CD14-positive monocyte (primary cell): ENCODE measurements around the gene CCDC170. TPM values are rescaled to one million over a fixed set of nuclear protein-coding genes. Genes with fewer than 3 reads are reported as not detected.

ENCODE experiments used
- DNase-seq, 3 donors: peaks; one replicate each; pipeline ENCODE4 v3.0.0-alpha.2; 2011 to 2022
- H2AFZ ChIP-seq: 2 replicates; pipeline ENCODE4 v1.6.0; 2012; ENCODE audit warnings: mild to moderate bottlenecking, low read depth, low read length, inconsistent platforms; ENCODE audit not compliant: insufficient read depth, poor library complexity, severe bottlenecking
- H3K27ac ChIP-seq, 2 donors: 1 replicate in 1 of 2; 2 replicates in 1 of 2; pipeline ENCODE4 v1.5.1; 2012 to 2013; ENCODE audit warnings: low read length in 2 of 2, control low read depth in 1 of 2, inconsistent platforms in 1 of 2, low read depth in 1 of 2, mild to moderate bottlenecking in 1 of 2
- H3K27me3 ChIP-seq, 2 donors: one replicate each; pipeline versions ENCODE4 v1.6.0 to v1.6.1; 2011 to 2013; ENCODE audit warnings: low read length in 2 of 2; ENCODE audit not compliant: control insufficient read depth in 2 of 2, insufficient read depth in 2 of 2
- H3K36me3 ChIP-seq, 2 donors: replicated peaks in 1 of 2; 1 replicate in 1 of 2; 2 replicates in 1 of 2; pipeline versions ENCODE4 v1.5.1 to v1.6.1; 2012 to 2013; ENCODE audit warnings: low read length in 2 of 2, control low read depth in 1 of 2, inconsistent platforms in 1 of 2, mild to moderate bottlenecking in 1 of 2; ENCODE audit not compliant: insufficient read depth in 2 of 2, control insufficient read depth in 1 of 2
- H3K4me1 ChIP-seq, 2 donors: 1 replicate in 1 of 2; 2 replicates in 1 of 2; pipeline versions ENCODE4 v1.5.1 to v1.6.1; 2012 to 2013; ENCODE audit warnings: low read length in 2 of 2, control low read depth in 1 of 2, inconsistent platforms in 1 of 2, mild to moderate bottlenecking in 1 of 2, moderate library complexity in 1 of 2; ENCODE audit not compliant: insufficient read depth in 2 of 2, control insufficient read depth in 1 of 2
- H3K4me2 ChIP-seq: replicated peaks from 2 replicates; pipeline ENCODE3; 2012; ENCODE audit warnings: low read length, moderate library complexity, mild to moderate bottlenecking; ENCODE audit not compliant: poor library complexity, severe bottlenecking; ENCODE audit errors: extremely low read depth
- H3K4me3 ChIP-seq, 3 experiments: fragments of 200-600 bp in 1 of 3; sonication (generic) in 1 of 3; replicated peaks in 1 of 3; 1 replicate in 2 of 3; 2 replicates in 1 of 3; pipeline ENCODE4 v1.5.1; 2011 to 2013; ENCODE audit warnings: low read length in 3 of 3, mild to moderate bottlenecking in 3 of 3, control low read depth in 2 of 3, low read depth in 2 of 3, inconsistent platforms in 1 of 3, moderate library complexity in 1 of 3
- H3K79me2 ChIP-seq: 2 replicates; pipeline ENCODE4 v1.6.0; 2012; ENCODE audit warnings: mild to moderate bottlenecking, control low read depth, inconsistent platforms, low read length, moderate library complexity; ENCODE audit not compliant: insufficient read depth
- H3K9ac ChIP-seq: 2 replicates; pipeline ENCODE4 v1.6.0; 2017; ENCODE audit warnings: low read length, mild to moderate bottlenecking; ENCODE audit not compliant: insufficient read depth, poor library complexity, severe bottlenecking
- H3K9me3 ChIP-seq, 2 donors: replicated peaks in 1 of 2; 1 replicate in 1 of 2; 2 replicates in 1 of 2; pipeline versions ENCODE4 v1.5.1 to v1.6.1; 2012 to 2013; ENCODE audit warnings: low read length in 2 of 2, control low read depth in 1 of 2; ENCODE audit not compliant: control insufficient read depth in 1 of 2, insufficient read depth in 1 of 2
- H4K20me1 ChIP-seq: 2 replicates; pipeline ENCODE4 v1.6.0; 2012; ENCODE audit warnings: mild to moderate bottlenecking, low read length, control low read depth, moderate library complexity; ENCODE audit not compliant: insufficient read depth
- H3K27ac Mint-ChIP-seq, 7 donors: one replicate each; pipeline ENCODE4 v1.8.0; 2020; ENCODE audit warnings: mild to moderate bottlenecking in 7 of 7, mixed read lengths in 7 of 7, moderate library complexity in 6 of 7, inconsistent platforms in 2 of 7
- H3K27me3 Mint-ChIP-seq, 3 donors: one replicate each; pipeline ENCODE4 v1.8.0; 2021 to 2022; ENCODE audit warnings: low read depth in 3 of 3, mild to moderate bottlenecking in 3 of 3, mixed read lengths in 3 of 3, moderate library complexity in 3 of 3, inconsistent platforms in 1 of 3
- H3K36me3 Mint-ChIP-seq, 2 donors: one replicate each; pipeline ENCODE4 v1.8.0; 2020; ENCODE audit warnings: mixed read lengths in 2 of 2, inconsistent platforms in 1 of 2, mild to moderate bottlenecking in 1 of 2
- H3K4me1 Mint-ChIP-seq: one replicate; pipeline ENCODE4 v1.8.0; 2020; ENCODE audit warnings: mild to moderate bottlenecking, mixed read lengths
- H3K4me3 Mint-ChIP-seq, 2 donors: one replicate each; pipeline ENCODE4 v1.8.0; 2020; ENCODE audit warnings: mild to moderate bottlenecking in 2 of 2, mixed read lengths in 2 of 2, moderate library complexity in 1 of 2
- H3K9me3 Mint-ChIP-seq, 7 donors: one replicate each; pipeline ENCODE4 v1.8.0; 2020 to 2022; ENCODE audit warnings: mixed read lengths in 7 of 7, mild to moderate bottlenecking in 6 of 7, moderate library complexity in 6 of 7, inconsistent platforms in 2 of 7
- CTCF ChIP-seq: fragments of 200-600 bp; IDR thresholded peaks from one replicate; pipeline ENCODE4 v1.8.0; 2022; ENCODE audit warnings: antibody characterized with exemption, mild to moderate bottlenecking
- WGBS: methylation state at CpG from one replicate; pipeline ENCODE4 v1.1.5; 2013; ENCODE audit warnings: missing lambda C conversion rate; ENCODE audit not compliant: insufficient coverage; 5-methylcytosine and 5-hydroxymethylcytosine counted together
- intact Hi-C, 2 donors: fragments of 100-400 bp; cut with micrococcal nuclease; formaldehyde crosslinking; loops; one replicate each; pipeline versions ENCODE4 v1.15.0 to v1.15.1; 2023
- polyA plus RNA-seq, 3 donors: library from polyadenylated mRNA; depleted of rRNA in 1 of 3; unstranded in 2 of 3; stranded (reverse) in 1 of 3; fragments of 300-500 nt in 2 of 3; fragments of >200 nt in 1 of 3; fragmentation: Illumina TruSeq in 2 of 3; gene quantifications; 1 replicate in 2 of 3; 2 replicates in 1 of 3; pipeline ENCODE4 v1.2.3, GENCODE V29; 2012 to 2021

The CCDC170 gene
- polyA plus RNA-seq, 3 donors = 4.2 to 7.0 (median 6.3) TPM

- peaks cover 37% of the 10 kb centered on the region for H3K4me1 Mint-ChIP-seq
- no peak for TF ChIP-seq CTCF
- no peaks in the 10 kb centered on the region for H3K27me3 Mint-ChIP-seq
- Histone ChIP-seq H4K20me1 (no peaks in the 10 kb centered on the region), H3K27me3 (no peaks in the 10 kb centered on the region), H3K4me3 (no peak overlapping the region), H3K9ac (no peak overlapping the region), H3K79me2 (no peaks in the 10 kb centered on the region), H3K4me1 (peaks cover 24 to 39% of the 10 kb centered on the region in 2 donors), H3K4me2 (no peak overlapping the region), H3K27ac (no peak overlapping the region), H3K36me3 (no peaks in the 10 kb centered on the region), H3K9me3 (no peaks in the 10 kb centered on the region), H2AFZ (no peak overlapping the region)
- no peaks in the 10 kb centered on the region for H3K36me3 Mint-ChIP-seq
- H3K9me3 Mint-ChIP-seq = peaks cover 0 to 5% (median 0%) of the 10 kb centered on the region in 7 donors
- intact Hi-C loops = loop anchor here in 1 of 2 donors (2.0 kb wide), 1 partner anchor 17 kb away; the partner anchor contains the start of gene CCDC170
- DNase-seq = no peak
- H3K27ac Mint-ChIP-seq = no peak overlapping the region
- H3K4me3 Mint-ChIP-seq = no peak overlapping the region
- WGBS = 96% methylated on average over 10 of the region's 12 CpGs
Measured at GRCh38 chr6:151477726-151478125, 16.1 kb upstream of the CCDC170 start.

- Mint-ChIP-seq H3K9me3 (peaks cover 0 to 5% (median 0%) of the 10 kb centered on the region in 7 donors), H3K27me3 (no peaks in the 10 kb centered on the region), H3K4me1 (peaks cover 43% of the 10 kb centered on the region), H3K27ac (no peak overlapping the region), H3K4me3 (no peak overlapping the region), H3K36me3 (no peaks in the 10 kb centered on the region)
- no peak for DNase-seq
- Histone ChIP-seq H3K27ac (no peak overlapping the region), H3K9me3 (no peaks in the 10 kb centered on the region), H3K36me3 (no peaks in the 10 kb centered on the region), H3K4me2 (no peak overlapping the region), H4K20me1 (no peaks in the 10 kb centered on the region), H3K4me1 (peaks cover 33 to 49% of the 10 kb centered on the region in 2 donors), H2AFZ (no peak overlapping the region), H3K9ac (no peak overlapping the region), H3K79me2 (no peaks in the 10 kb centered on the region), H3K4me3 (no peak overlapping the region), H3K27me3 (no peaks in the 10 kb centered on the region)
- WGBS = no CpG with 5 or more reads among the region's 6 CpGs
- intact Hi-C loops = no loop called here
- no peak for TF ChIP-seq CTCF
Measured at GRCh38 chr6:151478670-151479069, 15.1 kb upstream of the CCDC170 start.
